Thoracic aorta (tissue), 2 donors: Measurements from ENCODE around the gene LCN6. TPM values are rescaled to one million over a fixed set of nuclear protein-coding genes. Genes with fewer than 3 reads are reported as not detected.

Source experiments
- ATAC-seq: fragments of 150-250 bp; one replicate; pipeline ENCODE4 v1.8.0; 2017; ENCODE audit warnings: low read depth; ENCODE audit not compliant: insufficient number of reproducible peaks, low FRiP score
- DNase-seq: peaks from one replicate; pipeline ENCODE4 v3.0.0-alpha.2; 2020; ENCODE audit warnings: low spot score
- H3K27ac ChIP-seq, 2 donors: fragments of 200-600 bp; sonication (generic); 1 replicate in 1 of 2; 2 replicates in 1 of 2; pipeline ENCODE4 v1.5.1; 2016; ENCODE audit warnings: mild to moderate bottlenecking in 2 of 2, moderate library complexity in 2 of 2
- H3K27me3 ChIP-seq: fragments of 200-600 bp; sonication (generic); replicated peaks from 2 replicates; pipeline ENCODE4 v1.6.0; 2016; ENCODE audit warnings: mild to moderate bottlenecking; ENCODE audit not compliant: insufficient read depth
- H3K36me3 ChIP-seq: fragments of 200-600 bp; sonication (generic); one replicate; pipeline ENCODE4 v1.5.1; 2016
- H3K4me1 ChIP-seq, 2 donors: fragments of 200-600 bp; sonication (generic); 1 replicate in 1 of 2; 2 replicates in 1 of 2; pipeline versions ENCODE4 v1.5.1 to v1.6.0; 2016; ENCODE audit warnings: low read depth in 2 of 2, mild to moderate bottlenecking in 1 of 2; ENCODE audit not compliant: control insufficient read depth in 1 of 2
- H3K4me3 ChIP-seq: fragments of 200-600 bp; sonication (generic); 2 replicates; pipeline ENCODE4 v1.5.1; 2016; ENCODE audit warnings: mild to moderate bottlenecking
- H3K9me3 ChIP-seq: fragments of 200-600 bp; sonication (generic); 2 replicates; pipeline ENCODE4 v1.5.1; 2016
- total RNA-seq, 2 donors: library from RNA; depleted of rRNA; stranded (reverse); fragments of >200 nt; gene quantifications; one replicate each; pipeline versions ENCODE4 v1.1.0 to v1.2.3, GENCODE V29; 2016
- TF ChIP-seq, protein P1 (sequence below): fragments of 200-600 bp; sonication (generic); IDR thresholded peaks from one replicate; pipeline ENCODE4 v1.5.1; 2019; ENCODE audit warnings: antibody characterized with exemption

The LCN6 gene
- total RNA-seq, 2 donors from 2014 or later = 4.5 to 25.3 TPM

DNA sequence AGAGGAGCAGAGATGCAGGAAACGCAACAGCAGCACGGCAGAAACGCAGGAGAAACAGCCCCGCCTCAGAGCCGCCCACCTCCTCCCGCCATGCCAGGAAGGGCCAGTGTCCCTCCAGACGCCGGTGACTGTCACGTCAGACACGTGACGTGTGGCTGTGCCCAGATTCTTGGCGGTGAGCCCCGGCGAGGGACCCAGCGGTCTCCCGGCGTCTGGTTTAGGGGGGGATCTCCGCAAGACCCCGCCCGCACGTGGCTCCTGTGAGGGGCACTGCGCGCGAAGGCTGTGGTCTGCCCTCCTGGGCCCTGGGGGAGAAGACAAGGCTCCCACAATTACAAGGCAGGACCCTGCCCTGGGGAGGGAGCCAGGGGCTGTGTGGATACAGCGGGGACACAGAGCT lies 12.1 kb upstream of the LCN6 start:
- H3K36me3 ChIP-seq = no peaks in the 10 kb centered on the region
- no peaks in the 10 kb centered on the region for H3K27me3 ChIP-seq
- no peaks in the 10 kb centered on the region for H3K4me1 ChIP-seq
- TF ChIP-seq, protein P1, sequence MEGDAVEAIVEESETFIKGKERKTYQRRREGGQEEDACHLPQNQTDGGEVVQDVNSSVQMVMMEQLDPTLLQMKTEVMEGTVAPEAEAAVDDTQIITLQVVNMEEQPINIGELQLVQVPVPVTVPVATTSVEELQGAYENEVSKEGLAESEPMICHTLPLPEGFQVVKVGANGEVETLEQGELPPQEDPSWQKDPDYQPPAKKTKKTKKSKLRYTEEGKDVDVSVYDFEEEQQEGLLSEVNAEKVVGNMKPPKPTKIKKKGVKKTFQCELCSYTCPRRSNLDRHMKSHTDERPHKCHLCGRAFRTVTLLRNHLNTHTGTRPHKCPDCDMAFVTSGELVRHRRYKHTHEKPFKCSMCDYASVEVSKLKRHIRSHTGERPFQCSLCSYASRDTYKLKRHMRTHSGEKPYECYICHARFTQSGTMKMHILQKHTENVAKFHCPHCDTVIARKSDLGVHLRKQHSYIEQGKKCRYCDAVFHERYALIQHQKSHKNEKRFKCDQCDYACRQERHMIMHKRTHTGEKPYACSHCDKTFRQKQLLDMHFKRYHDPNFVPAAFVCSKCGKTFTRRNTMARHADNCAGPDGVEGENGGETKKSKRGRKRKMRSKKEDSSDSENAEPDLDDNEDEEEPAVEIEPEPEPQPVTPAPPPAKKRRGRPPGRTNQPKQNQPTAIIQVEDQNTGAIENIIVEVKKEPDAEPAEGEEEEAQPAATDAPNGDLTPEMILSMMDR = no peak
- no peak for ATAC-seq
- H3K27ac ChIP-seq = no peak overlapping the region
- no peak overlapping the region for H3K4me3 ChIP-seq
- H3K9me3 ChIP-seq = no peaks in the 10 kb centered on the region
- no peak for DNase-seq

DNA sequence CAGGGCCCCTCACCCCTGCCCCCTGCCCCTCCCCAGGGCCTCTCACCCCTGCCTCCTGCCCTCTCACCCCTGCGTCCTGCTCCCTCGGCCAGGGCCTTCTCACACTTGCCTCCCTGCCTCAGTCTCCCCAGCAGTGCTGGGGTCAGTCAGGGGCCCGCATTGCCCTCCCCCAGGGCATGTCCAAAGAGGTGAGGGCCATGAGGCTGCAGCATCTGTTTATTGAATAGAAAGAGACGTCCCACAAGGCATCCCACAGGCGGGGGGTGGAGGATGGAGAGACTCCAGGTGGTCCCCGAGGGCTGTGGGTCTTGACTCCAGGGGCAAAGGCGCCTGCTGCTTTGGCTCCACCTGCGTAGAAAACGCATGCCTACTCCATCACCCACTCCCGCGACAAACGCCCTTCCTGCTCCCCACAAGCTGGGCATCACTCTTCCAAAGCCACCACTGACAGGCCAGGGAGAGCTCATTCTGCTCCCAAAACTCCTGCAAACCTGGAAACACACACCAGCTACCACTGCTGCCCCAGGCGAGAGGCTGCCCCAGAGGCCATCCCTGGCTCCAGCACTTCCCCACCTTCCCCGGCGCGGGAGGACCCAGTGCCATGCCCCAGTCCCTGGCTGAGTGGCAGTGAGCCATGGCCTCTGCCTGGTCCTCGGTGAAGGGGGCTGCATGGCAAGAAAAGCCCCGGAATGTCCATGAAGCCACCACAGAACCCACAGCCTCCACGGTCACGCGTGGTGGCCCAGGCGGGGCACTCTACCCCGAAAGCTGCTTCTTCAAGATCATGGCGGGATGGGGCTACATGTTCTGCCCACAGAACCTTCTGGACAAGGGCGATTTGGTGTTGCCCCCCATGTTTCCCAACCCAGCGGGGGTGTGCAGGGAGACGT lies 11.4 kb upstream of the LCN6 start:
- H3K27me3 ChIP-seq = no peaks in the 10 kb centered on the region
- DNase-seq = no peak

GRCh38 chr9:136759001-136759400 lies 10.7 kb upstream of the LCN6 start:
- H3K4me1 ChIP-seq = no peaks in the 10 kb centered on the region
- no peak overlapping the region for H3K4me3 ChIP-seq
- no peak for ATAC-seq
- DNase-seq = no peak
- H3K9me3 ChIP-seq = no peaks in the 10 kb centered on the region
- H3K36me3 ChIP-seq = no peaks in the 10 kb centered on the region
- H3K27me3 ChIP-seq = no peaks in the 10 kb centered on the region
- TF ChIP-seq, protein P1 = no peak
- no peak overlapping the region for H3K27ac ChIP-seq

More for the DNA sequence above, 11.4 kb upstream of the LCN6 start:
- Histone ChIP-seq H3K4me1 (no peaks in the 10 kb centered on the region), H3K9me3 (no peaks in the 10 kb centered on the region), H3K36me3 (no peaks in the 10 kb centered on the region), H3K27ac (no peak overlapping the region), H3K4me3 (no peak overlapping the region)
- no peak for ATAC-seq
- TF ChIP-seq, protein P1 = no peak

DNA sequence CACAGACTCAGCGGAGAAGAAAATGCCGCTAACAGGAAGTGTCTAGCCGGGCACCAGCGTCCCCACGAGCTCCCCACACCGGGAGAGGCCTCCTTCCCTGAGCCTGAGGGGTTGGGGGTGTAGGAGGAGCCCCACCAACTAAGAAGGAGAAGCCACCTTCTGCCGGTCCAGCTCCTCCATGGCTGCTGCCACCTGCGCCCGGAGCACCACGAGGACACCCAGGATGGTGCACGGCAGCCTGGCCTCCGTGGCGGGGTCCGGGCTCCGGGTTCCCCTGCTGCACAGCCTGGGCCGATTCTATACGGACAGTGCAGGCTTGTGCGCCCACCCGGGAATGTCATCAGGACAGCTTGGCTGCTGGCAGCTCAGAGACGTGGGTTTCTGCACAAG lies 9.4 kb upstream of the LCN6 start:
- Histone ChIP-seq H3K27me3 (no peaks in the 10 kb centered on the region), H3K36me3 (no peaks in the 10 kb centered on the region), H3K9me3 (peaks cover 2% of the 10 kb centered on the region), H3K4me1 (no peaks in the 10 kb centered on the region), H3K4me3 (no peak overlapping the region), H3K27ac (no peak overlapping the region)
- DNase-seq = no peak
- ATAC-seq = no peak
- TF ChIP-seq, protein P1 = no peak

DNA sequence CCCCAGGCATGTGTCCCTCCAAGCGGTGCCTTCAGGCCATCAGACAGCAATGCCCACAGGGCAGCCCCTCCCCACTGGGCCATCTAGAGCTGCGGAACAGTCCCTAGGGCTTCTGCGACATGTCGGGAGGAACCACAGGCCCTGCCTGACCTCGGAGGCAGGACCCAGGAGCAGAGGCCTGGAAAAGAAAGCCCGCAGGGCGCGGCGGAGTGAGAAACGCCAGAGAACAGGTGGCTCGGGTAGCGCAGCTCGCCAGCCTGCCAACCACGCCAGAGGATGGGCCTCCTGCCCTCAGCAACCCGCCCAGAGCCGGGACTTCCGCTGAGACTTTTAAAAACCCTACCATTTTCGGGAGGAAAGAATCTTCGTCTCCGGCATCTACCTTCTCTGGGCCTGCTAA lies 9.0 kb upstream of the LCN6 start:
- DNase-seq (no peak), ATAC-seq (no peak)
- H3K4me1 ChIP-seq = no peaks in the 10 kb centered on the region
- TF ChIP-seq, protein P1 = no peak
- H3K27me3 ChIP-seq = no peaks in the 10 kb centered on the region
- peaks cover 6% of the 10 kb centered on the region for H3K9me3 ChIP-seq
- no peak overlapping the region for H3K27ac ChIP-seq
- H3K4me3 ChIP-seq = no peak overlapping the region
- H3K36me3 ChIP-seq = no peaks in the 10 kb centered on the region
